GM21367 (cell line): ENCODE measurements around the gene PAX8.
"Not testable (repeated sequence)": the region's sequence is repeated elsewhere in the genome, so short reads cannot be mapped to it uniquely, and the experiment has no call there.

Experiments used
- ATAC-seq: cut with Tn5 transposase; IDR thresholded peaks from one replicate; pipeline ENCODE4 v1.9.1; 2021; ENCODE audit not compliant: unreplicated experiment

PAX8 gene

GRCh38 chr2:113238871-113239839 is 39.6 kb downstream of the PAX8 start:
- ATAC-seq = no peak

GRCh38 chr2:113237604-113238160 is 41.0 kb downstream of the PAX8 start:
- no peak for ATAC-seq

GRCh38 chr2:113236367-113237159 is 42.2 kb downstream of the PAX8 start:
- no peak for ATAC-seq

- not testable (repeated sequence) for ATAC-seq
These were observed 43.1 kb downstream of the PAX8 start for GRCh38 chr2:113235347-113236226.

GRCh38 chr2:113234721-113235346 is 43.9 kb downstream of the PAX8 start:
- no peak for ATAC-seq

- ATAC-seq = no peak
These were observed 44.8 kb downstream of the PAX8 start for GRCh38 chr2:113233593-113234550.

GRCh38 chr2:113232740-113233139 is 46.0 kb downstream of the PAX8 start:
- ATAC-seq = no peak

GRCh38 chr2:113232123-113232522 is 46.6 kb downstream of the PAX8 start:
- no peak for ATAC-seq

GRCh38 chr2:113231064-113231463 is 47.7 kb downstream of the PAX8 start:
- no peak for ATAC-seq

- no peak for ATAC-seq
These were observed 48.2 kb downstream of the PAX8 start for GRCh38 chr2:113230531-113230930.

GRCh38 chr2:113229795-113230194 is 48.9 kb downstream of the PAX8 start:
- no peak for ATAC-seq

- no peak for ATAC-seq
These were observed 49.6 kb downstream of the PAX8 start for GRCh38 chr2:113228991-113229716.

- no peak for ATAC-seq
These were observed 50.4 kb downstream of the PAX8 start for GRCh38 chr2:113228351-113228750.

- ATAC-seq = no peak
These were observed 51.0 kb downstream of the PAX8 start for GRCh38 chr2:113227698-113228097.

- no peak for ATAC-seq
These were observed 51.4 kb downstream of the PAX8 start for GRCh38 chr2:113227290-113227689.

- no peak for ATAC-seq
These were observed 52.3 kb downstream of the PAX8 start for GRCh38 chr2:113226462-113226861.

GRCh38 chr2:113225263-113226259 is 53.2 kb downstream of the PAX8 start:
- no peak for ATAC-seq
